HepG2 (cell line): Measurements from ENCODE around the gene GABRA4. TPM values are rescaled to one million over a fixed set of nuclear protein-coding genes. Genes with fewer than 3 reads are reported as not detected.

Source experiments
- ATAC-seq: fragments of 200-7000 bp; cut with Tn5 transposase; 3 replicates; pipeline ENCODE4 v1.9.1; 2020; ENCODE audit warnings: mild to moderate bottlenecking, moderate library complexity
- BruUV-seq: library from RNA; stranded (reverse); fragments of 400-500 nt; replicated peaks from 2 replicates; lab custom pipeline; 2021; lab: Mats Ljungman, UMichigan
- CTCF ChIA-PET: fragments of 300-600 bp; formaldehyde crosslinking; extraction: SDS; loops from one replicate; lab custom pipeline; 2021; ENCODE audit warnings: low total read pairs, inconsistent platforms, low intra/inter-chr PET ratio; lab: Yijun Ruan, JAX
- POLR2A ChIA-PET: fragments of 350-600 bp; sonication (Branson Sonifier 250); formaldehyde crosslinking; loops from one replicate; lab custom pipeline; 2020; ENCODE audit warnings: antibody characterized with exemption, inconsistent platforms; lab: Yijun Ruan, JAX
- DNase-seq: peaks from one replicate; pipeline ENCODE4 v3.0.0-alpha.2; 2015; ENCODE audit warnings: low spot score
- FAIRE-seq: peaks from 3 replicates; lab custom pipeline; 2011; peaks lifted over from hg19 to GRCh38; lab: Jason Lieb, UNC
- H2AFZ ChIP-seq: one replicate; pipeline ENCODE4 v1.6.1; 2011; ENCODE audit warnings: low read length, inconsistent platforms
- H3K27ac ChIP-seq: fragments of 300-600 bp; 3 replicates; pipeline ENCODE4 v1.8.0; 2011; ENCODE audit warnings: mixed run types, mild to moderate bottlenecking, mixed read lengths, low read length, inconsistent platforms; ENCODE audit not compliant: insufficient read depth; ENCODE audit errors: extremely low read length
- H3K27me3 ChIP-seq, 2 experiments: fragments of 200-600 bp in 1 of 2; 2 replicates in 1 of 2; 3 replicates in 1 of 2; pipeline versions ENCODE4 v1.6.0 to v1.8.0; 2011; ENCODE audit warnings: low read length in 2 of 2, mild to moderate bottlenecking in 2 of 2, moderate library complexity in 2 of 2, inconsistent platforms in 1 of 2; ENCODE audit not compliant: insufficient read depth in 2 of 2, control insufficient read depth in 1 of 2
- H3K36me3 ChIP-seq, 2 experiments: fragments of 200-600 bp in 1 of 2; replicated peaks in 1 of 2; 2 replicates in 1 of 2; 3 replicates in 1 of 2; pipeline versions ENCODE4 v1.5.1 to v1.8.0; 2011; ENCODE audit warnings: low read length in 2 of 2, inconsistent platforms in 1 of 2; ENCODE audit not compliant: insufficient read depth in 2 of 2, control insufficient read depth in 1 of 2
- H3K4me1 ChIP-seq: 2 replicates; pipeline ENCODE4 v1.5.1; 2012; ENCODE audit warnings: low read length, inconsistent platforms; ENCODE audit not compliant: insufficient read depth
- H3K4me2 ChIP-seq: 2 replicates; pipeline ENCODE4 v1.6.0; 2011; ENCODE audit warnings: low read depth, low read length, inconsistent platforms
- H3K4me3 ChIP-seq, 3 experiments: fragments of 200-600 bp in 1 of 3; sonication (generic), shearing (Covaris generic) in 1 of 3; replicated peaks in 1 of 3; 2 replicates each; pipeline ENCODE4 v1.5.1; 2011 to 2016; ENCODE audit warnings: low read length in 3 of 3, inconsistent platforms in 2 of 3, low read depth in 2 of 3, mild to moderate bottlenecking in 2 of 3, control low read depth in 1 of 3, mixed read lengths in 1 of 3; ENCODE audit not compliant: insufficient read depth in 1 of 3
- H3K79me2 ChIP-seq: one replicate; pipeline ENCODE4 v1.6.1; 2011; ENCODE audit warnings: low read length, inconsistent platforms; ENCODE audit not compliant: insufficient read depth
- H3K9ac ChIP-seq: 2 replicates; pipeline ENCODE4 v1.6.0; 2011; ENCODE audit warnings: mild to moderate bottlenecking, low read depth, low read length, inconsistent platforms; ENCODE audit not compliant: insufficient read depth
- H3K9me3 ChIP-seq: 2 replicates; pipeline ENCODE4 v1.5.1; 2012; ENCODE audit warnings: mild to moderate bottlenecking, low read length
- H4K20me1 ChIP-seq: 2 replicates; pipeline ENCODE4 v1.6.0; 2011; ENCODE audit warnings: inconsistent platforms, mild to moderate bottlenecking, low read length, moderate library complexity; ENCODE audit not compliant: insufficient read depth
- BRF2 ChIP-seq: sonication (generic); formaldehyde crosslinking; IDR thresholded peaks from 2 replicates; pipeline ENCODE4 v1.8.1; 2022; ENCODE audit warnings: mild to moderate bottlenecking, missing genetic modification reagents
- CHD4 ChIP-seq: fragments of 200-600 bp; sonication (generic); IDR thresholded peaks from 2 replicates; pipeline ENCODE4 v1.7.0; 2017; ENCODE audit warnings: mild to moderate bottlenecking, low read length, borderline replicate concordance
- DR1 ChIP-seq: sonication (generic); formaldehyde crosslinking; IDR thresholded peaks from 2 replicates; pipeline ENCODE4 v1.8.0; 2021; ENCODE audit warnings: mild to moderate bottlenecking, missing genetic modification reagents, inconsistent platforms
- IRF2 ChIP-seq: IDR thresholded peaks from 2 replicates; pipeline ENCODE4 v1.6.1; 2018; ENCODE audit warnings: missing genetic modification reagents, missing compliant biosample characterization
- KDM6A ChIP-seq: IDR thresholded peaks from 2 replicates; pipeline ENCODE4 v1.6.1; 2016; ENCODE audit warnings: low read depth
- KMT2B ChIP-seq: IDR thresholded peaks from 2 replicates; pipeline ENCODE4 v1.6.1; 2016; ENCODE audit warnings: missing genetic modification reagents, missing compliant biosample characterization
- RNF219 ChIP-seq: sonication (generic); formaldehyde crosslinking; IDR thresholded peaks from 2 replicates; pipeline ENCODE4 v1.5.0; 2020; ENCODE audit warnings: mild to moderate bottlenecking, missing genetic modification reagents
- SMYD3 ChIP-seq: sonication (generic); formaldehyde crosslinking; IDR thresholded peaks from 2 replicates; pipeline ENCODE4 v1.8.1; 2023; ENCODE audit warnings: mild to moderate bottlenecking, missing genetic modification reagents
- SNAPC5 ChIP-seq: sonication (generic); formaldehyde crosslinking; IDR thresholded peaks from 2 replicates; pipeline ENCODE4 v1.8.1; 2023; ENCODE audit warnings: mild to moderate bottlenecking, missing genetic modification reagents, borderline replicate concordance
- ZFP36L2 ChIP-seq: sonication (generic); formaldehyde crosslinking; IDR thresholded peaks from 2 replicates; pipeline ENCODE4 v1.4.0; 2020; ENCODE audit warnings: missing genetic modification reagents
- ZNF468 ChIP-seq: sonication (generic); formaldehyde crosslinking; IDR thresholded peaks from 2 replicates; pipeline ENCODE4 v1.8.0; 2022; ENCODE audit warnings: mild to moderate bottlenecking, moderate library complexity, missing genetic modification reagents
- ZNF501 ChIP-seq: sonication (generic); formaldehyde crosslinking; IDR thresholded peaks from 2 replicates; pipeline ENCODE4 v1.5.1; 2020; ENCODE audit warnings: mild to moderate bottlenecking, moderate library complexity, missing genetic modification reagents
- ZNF589 ChIP-seq: sonication (generic); formaldehyde crosslinking; conservative IDR thresholded peaks from 2 replicates; pipeline ENCODE4 v1.8.0; 2022; ENCODE audit warnings: mild to moderate bottlenecking, moderate library complexity, missing genetic modification reagents
- ZNF724P ChIP-seq: sonication (generic); formaldehyde crosslinking; IDR thresholded peaks from 2 replicates; pipeline ENCODE4 v1.8.0; 2022; ENCODE audit warnings: missing genetic modification reagents, borderline replicate concordance
- ZSCAN5A ChIP-seq: sonication (generic); formaldehyde crosslinking; IDR thresholded peaks from 2 replicates; pipeline ENCODE4 v1.8.0; 2022; ENCODE audit warnings: mild to moderate bottlenecking, missing genetic modification reagents, borderline replicate concordance
- WGBS: methylation state at CpG from one replicate; pipeline ENCODE4 v1.1.6; 2017; ENCODE audit warnings: low lambda C conversion rate; 5-methylcytosine and 5-hydroxymethylcytosine counted together
- in situ Hi-C: cut with HindIII; loops from 2 replicates; pipeline ENCODE4 v1.10.0; 2017; ENCODE audit warnings: low pct_unique_long_range_greater_than_20kb; ENCODE audit not compliant: extremely low pct_ligation_motif_present
- intact Hi-C: fragments of 100-400 bp; cut with micrococcal nuclease; formaldehyde crosslinking; loops from one replicate; pipeline ENCODE4 v1.10.0; 2022; ENCODE audit not compliant: unreplicated experiment
- polyA plus RNA-seq, 8 experiments: library from polyadenylated mRNA; depleted of rRNA in 3 of 8; stranded (reverse) in 7 of 8; unstranded in 1 of 8; fragments of >200 nt; fragmentation: Illumina TruSeq in 4 of 8; extraction: Trizol in 4 of 8; gene quantifications; 2 replicates each; pipeline versions ENCODE4 v1.2.1 to v1.2.3, GENCODE V29; 2011 to 2016; ENCODE audit warnings: low read depth in 4 of 8, missing spikeins in 1 of 8, mixed read lengths in 1 of 8; ENCODE audit not compliant: insufficient read depth in 1 of 8
- total RNA-seq, 5 experiments: library from RNA; depleted of rRNA; stranded (reverse); fragments of >200 nt; fragmentation: Illumina TruSeq; extraction: Trizol; gene quantifications; 2 replicates each; pipeline ENCODE4 v1.2.3, GENCODE V29; 2016; ENCODE audit warnings: low read depth in 1 of 5

Gene GABRA4
- total and polyA plus RNA-seq, 2 of the 13 experiments (the other 11 are each of a cell fraction or from before 2014, with no cell fraction given), result not detected

- TF ChIP-seq ZNF468 (CRISPR knock-in tag), result no peak
These were observed 68.4 kb downstream of the GABRA4 start (continued) for GRCh38 chr4:46924789-46925529.

- ChIA-PET POLR2A (no interaction called here), CTCF (no interaction called here)
- no peak overlapping the region for H3K27ac ChIP-seq
- H2AFZ ChIP-seq, result no peak overlapping the region
- ATAC-seq, result no peak
- no peaks in the 10 kb centered on the region for H3K4me1 ChIP-seq
- no peak for DNase-seq
- no peak overlapping the region for H3K4me2 ChIP-seq
- no peak overlapping the region for H3K4me3 ChIP-seq
- in situ Hi-C loops (no loop called here), intact Hi-C loops (no loop called here)
- H3K36me3 ChIP-seq, result no peaks in the 10 kb centered on the region
- H3K27me3 ChIP-seq, result no peaks in the 10 kb centered on the region
- no peaks in the 10 kb centered on the region for H3K9me3 ChIP-seq
- no peaks in the 10 kb centered on the region for H4K20me1 ChIP-seq
- no peak for FAIRE-seq
- 27% methylated on average over 3 of the region's 3 CpGs for WGBS
- no peaks in the 10 kb centered on the region for H3K79me2 ChIP-seq
- H3K9ac ChIP-seq, result no peak overlapping the region
- BruUV-seq, result no TSS peak
- TF ChIP-seq IRF2 (CRISPR knock-in tag) (no peak), SMYD3 (CRISPR knock-in tag) (no peak), CHD4 (no peak), ZSCAN5A (CRISPR knock-in tag) (no peak), SNAPC5 (CRISPR knock-in tag) (no peak), KMT2B (no peak), RNF219 (no peak), ZNF724P (CRISPR knock-in tag) (no peak), DR1 (no peak), ZFP36L2 (no peak), KDM6A (CRISPR knock-in tag) (no peak), BRF2 (CRISPR knock-in tag) (no peak), ZNF501 (no peak), ZNF589 (CRISPR knock-in tag) (no peak)
These were observed 71.2 kb downstream of the GABRA4 start for GRCh38 chr4:46922205-46922604.
